PC-9 (cell line): Measurements from ENCODE around the gene CDKN3.

Source experiments
- CTCF ChIP-seq: fragments of 200-600 bp; sonication (generic); conservative IDR thresholded peaks from 2 replicates; pipeline ENCODE4 v1.6.1; 2017; ENCODE audit warnings: mixed run types, antibody characterized with exemption, mild to moderate bottlenecking, moderate library complexity
- EZH2 ChIP-seq: fragments of 200-600 bp; sonication (generic); IDR thresholded peaks from 2 replicates; pipeline ENCODE4 v1.8.0; 2017; ENCODE audit warnings: antibody characterized with exemption, low read depth

GRCh38 chr14:54428527-54428926, 31.7 kb downstream of the CDKN3 start:
- TF ChIP-seq CTCF (no peak), EZH2 (no peak)
